GM18867 (cell line): ENCODE data around the gene BICRA.
"Not testable (repeated sequence)": the region's sequence is repeated elsewhere in the genome, so short reads cannot be mapped to it uniquely, and the experiment has no call there.

Experiments used
- ATAC-seq: cut with Tn5 transposase; IDR thresholded peaks from one replicate; pipeline ENCODE4 v1.9.1; 2021; ENCODE audit warnings: mild to moderate bottlenecking, moderate library complexity; ENCODE audit not compliant: unreplicated experiment

Gene BICRA

DNA sequence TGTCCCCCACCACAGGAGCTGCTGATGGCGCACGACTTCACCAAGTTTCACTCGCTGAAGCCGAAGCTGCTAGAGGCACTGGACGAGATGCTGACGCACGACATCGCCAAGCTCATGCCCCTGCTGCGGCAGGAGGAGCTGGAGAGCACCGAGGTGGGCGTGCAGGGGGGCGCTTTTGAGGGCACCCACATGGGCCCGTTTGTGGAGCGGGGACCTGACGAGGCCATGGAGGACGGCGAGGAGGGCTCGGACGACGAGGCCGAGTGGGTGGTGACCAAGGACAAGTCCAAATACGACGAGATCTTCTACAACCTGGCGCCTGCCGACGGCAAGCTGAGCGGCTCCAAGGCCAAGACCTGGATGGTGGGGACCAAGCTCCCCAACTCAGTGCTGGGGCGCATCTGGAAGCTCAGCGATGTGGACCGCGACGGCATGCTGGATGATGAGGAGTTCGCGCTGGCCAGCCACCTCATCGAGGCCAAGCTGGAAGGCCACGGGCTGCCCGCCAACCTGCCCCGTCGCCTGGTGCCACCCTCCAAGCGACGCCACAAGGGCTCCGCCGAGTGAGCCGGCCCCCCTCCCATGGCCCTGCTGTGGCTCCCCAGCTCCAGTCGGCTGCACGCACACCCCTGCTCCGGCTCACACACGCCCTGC, 132.1 kb downstream of the BICRA start:
- no peak for ATAC-seq

DNA sequence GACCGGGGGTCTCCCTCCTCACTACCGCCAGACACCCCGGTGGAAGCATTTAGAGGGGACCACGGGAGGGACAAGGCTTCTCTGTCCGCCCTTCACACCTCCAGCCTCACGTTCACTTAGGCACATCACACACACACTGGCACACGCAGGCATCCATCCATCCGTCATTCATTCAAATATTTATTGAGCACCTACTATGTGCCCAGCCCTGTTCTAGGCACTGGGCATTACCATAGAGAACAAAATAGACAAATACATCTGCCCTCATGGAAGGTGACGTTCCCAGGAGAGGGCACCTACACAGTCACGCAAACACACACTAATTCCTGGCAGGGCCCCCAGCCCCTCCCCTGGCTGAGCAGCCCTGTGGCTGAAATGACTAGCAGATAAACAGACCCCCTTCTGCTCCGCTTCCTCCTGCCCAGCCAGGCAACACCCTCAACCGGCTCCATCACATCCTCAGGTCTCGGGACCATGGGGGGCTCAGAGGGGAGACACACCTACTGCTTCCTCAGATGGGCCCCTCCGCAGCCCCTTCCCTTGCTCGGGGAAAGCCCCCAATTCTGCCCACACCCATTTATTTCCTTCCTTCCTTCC, 132.7 kb downstream of the BICRA start:
- no peak for ATAC-seq

DNA sequence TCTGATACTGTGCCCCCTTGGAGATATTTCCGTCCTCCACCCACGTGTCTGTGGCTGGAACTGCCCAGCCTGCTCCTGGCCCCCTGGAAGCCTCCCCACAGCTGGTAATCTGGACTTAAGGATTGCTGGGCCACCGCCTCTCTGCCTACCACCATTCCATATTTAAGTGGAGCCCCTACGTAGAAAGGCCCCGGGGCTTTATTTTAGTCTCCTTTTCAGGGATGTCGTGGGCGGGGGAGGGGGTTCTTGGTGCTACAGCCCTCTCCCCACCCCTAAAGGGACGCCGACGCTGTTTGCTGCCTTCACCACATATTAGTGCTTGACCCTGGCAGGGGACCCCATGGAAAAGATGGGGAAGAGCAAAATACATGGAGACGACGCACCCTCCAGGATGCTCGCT, 133.7 kb downstream of the BICRA start:
- ATAC-seq = no peak

DNA sequence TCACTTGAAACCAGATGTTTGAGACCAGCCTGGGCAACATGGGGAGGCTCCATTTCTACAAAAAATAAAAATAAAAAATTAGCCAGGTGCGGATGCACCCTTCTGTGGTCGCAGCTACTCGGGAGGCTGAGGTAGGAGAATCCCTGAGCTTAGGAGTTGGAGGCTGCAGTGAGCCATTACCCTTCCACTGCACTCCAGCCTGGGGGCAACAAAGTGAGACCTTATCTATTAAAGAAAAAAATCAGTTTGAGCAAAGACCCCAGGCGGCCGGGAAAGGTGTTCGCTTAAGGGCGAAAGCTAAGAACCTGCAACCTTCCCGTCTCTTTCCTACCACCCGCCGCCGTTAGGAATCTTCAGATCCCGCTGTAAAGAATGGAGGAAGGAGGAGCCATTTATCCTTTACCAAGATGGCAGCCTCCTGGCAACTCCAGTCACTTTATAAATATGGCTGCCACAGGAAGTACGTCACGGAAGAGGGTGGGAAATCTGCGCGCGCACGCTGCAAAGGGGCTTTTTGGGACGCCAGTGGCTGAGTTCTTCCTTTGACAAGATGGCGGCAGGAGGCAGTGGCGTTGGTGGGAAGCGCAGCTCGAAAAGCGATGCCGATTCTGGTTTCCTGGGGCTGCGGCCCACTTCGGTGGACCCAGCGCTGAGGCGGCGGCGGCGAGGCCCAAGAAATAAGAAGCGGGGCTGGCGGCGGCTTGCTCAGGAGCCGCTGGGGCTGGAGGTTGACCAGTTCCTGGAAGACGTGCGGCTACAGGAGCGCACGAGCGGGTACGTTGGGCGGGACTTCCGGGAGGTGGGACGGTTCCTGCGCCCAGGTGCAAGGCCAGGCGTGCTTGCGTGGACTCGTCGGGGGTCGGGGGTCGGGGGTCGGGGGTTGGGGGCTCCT, 136.3 kb downstream of the BICRA start, which contains the start of gene NOP53:
Gene NOP53, plus strand, starts transcription at position 537 of the 892 bp plus-strand sequence. Its CDS starts 14 bp downstream, at position 551.
- peak; percentile 75 for ATAC-seq

DNA sequence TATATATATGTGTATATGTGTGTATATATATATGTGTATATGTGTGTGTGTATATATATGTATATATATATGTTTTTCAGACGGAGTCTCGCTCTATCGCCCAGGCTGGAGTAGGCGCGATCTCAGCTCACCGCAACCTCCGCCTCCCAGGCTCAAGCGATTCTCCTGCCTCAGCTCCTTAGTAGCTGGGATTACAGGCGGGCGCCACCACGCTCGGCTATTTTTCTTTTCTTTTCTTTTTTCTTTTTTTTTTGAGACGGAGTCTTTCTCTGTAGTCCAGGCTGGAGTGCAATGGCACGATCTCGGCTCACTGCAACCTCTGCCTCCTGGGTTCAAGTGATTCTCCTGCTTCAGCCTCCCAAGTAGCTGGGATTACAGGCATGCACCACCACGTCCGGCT, 137.2 kb downstream of the BICRA start:
- not testable (repeated sequence) for ATAC-seq

DNA sequence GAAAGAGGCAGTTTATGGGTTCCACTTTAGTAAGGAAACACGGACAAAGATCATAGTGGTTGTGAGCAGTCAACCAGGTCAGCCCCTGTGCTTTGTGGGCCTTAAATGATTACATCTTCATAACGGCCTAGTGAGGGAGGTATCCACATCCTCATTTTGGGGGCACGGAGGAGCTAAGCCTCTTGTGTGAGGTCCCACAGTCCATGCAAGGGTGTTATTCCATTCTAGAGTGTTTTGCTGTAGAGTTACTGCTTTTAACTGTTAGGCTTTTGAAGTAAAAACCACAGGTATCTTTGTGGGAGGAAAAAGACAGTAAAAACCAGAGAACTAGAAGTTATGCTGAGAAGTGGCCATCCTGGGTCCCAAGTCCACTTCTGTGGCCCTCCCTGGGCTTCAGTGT, 140.4 kb downstream of the BICRA start:
- ATAC-seq = no peak

DNA sequence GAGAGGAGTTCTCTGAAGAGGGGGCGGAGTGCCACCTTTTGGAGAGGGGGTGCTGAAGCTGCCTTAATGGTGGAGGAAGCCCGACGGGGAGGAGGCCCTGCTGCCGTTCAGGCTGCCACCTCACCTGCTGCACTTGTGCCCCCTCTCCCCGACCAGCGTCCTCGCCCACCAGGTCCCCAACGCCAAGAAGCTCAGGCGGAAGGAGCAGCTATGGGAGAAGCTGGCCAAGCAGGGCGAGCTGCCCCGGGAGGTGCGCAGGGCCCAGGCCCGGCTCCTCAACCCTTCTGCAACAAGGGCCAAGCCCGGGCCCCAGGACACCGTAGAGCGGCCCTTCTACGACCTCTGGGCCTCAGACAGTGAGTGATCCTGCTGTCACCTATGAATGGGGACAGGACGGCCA, 141.8 kb downstream of the BICRA start:
- no peak for ATAC-seq

GRCh38 chr19:47752440-47753211, 143.7 kb downstream of the BICRA start:
- ATAC-seq = no peak
